Stomach (tissue), 9 donors: ENCODE measurements around the gene TRDMT1. TPM values are rescaled to one million over a fixed set of nuclear protein-coding genes. Genes with fewer than 3 reads are reported as not detected.

Experiments
- DNase-seq, 2 donors: peaks; one replicate each; pipeline versions ENCODE4 v3.0.0 to v3.0.0-alpha.2; 2013 to 2019
- H3K27ac ChIP-seq, 5 donors: fragments of 200-600 bp in 4 of 5; sonication (generic) in 4 of 5; one replicate each; pipeline ENCODE4 v1.5.1; 2013 to 2019; ENCODE audit warnings: mild to moderate bottlenecking in 1 of 5, moderate library complexity in 1 of 5
- H3K27me3 ChIP-seq, 3 donors: fragments of 200-600 bp; sonication (generic); one replicate each; pipeline ENCODE4 v1.5.1; 2017 to 2019; ENCODE audit warnings: mixed run types in 1 of 3
- H3K36me3 ChIP-seq, 4 donors: fragments of 200-600 bp; sonication (generic); 1 replicate in 3 of 4; 2 replicates in 1 of 4; pipeline ENCODE4 v1.5.1; 2016 to 2019
- H3K4me1 ChIP-seq, 4 donors: fragments of 200-600 bp; sonication (generic); one replicate each; pipeline ENCODE4 v1.5.1; 2016 to 2019
- H3K4me3 ChIP-seq, 4 donors: fragments of 200-600 bp; sonication (generic) in 3 of 4; one replicate each; pipeline ENCODE4 v1.5.1; 2016 to 2019; ENCODE audit warnings: mild to moderate bottlenecking in 1 of 4
- H3K9me3 ChIP-seq, 4 donors: fragments of 200-600 bp; sonication (generic); one replicate each; pipeline ENCODE4 v1.5.1; 2016 to 2019
- EP300 ChIP-seq: sonication (generic); formaldehyde crosslinking; IDR thresholded peaks from one replicate; pipeline ENCODE4 v1.6.1; 2017; ENCODE audit warnings: antibody characterized with exemption
- POLR2A ChIP-seq, 4 donors: fragments of 450-650 bp; IDR thresholded peaks; one replicate each; pipeline ENCODE4 v1.6.1; 2016; ENCODE audit warnings: antibody characterized with exemption in 4 of 4, control low read depth in 2 of 4, mild to moderate bottlenecking in 1 of 4, moderate library complexity in 1 of 4
- POLR2AphosphoS5 ChIP-seq, 3 donors: sonication (generic); formaldehyde crosslinking; IDR thresholded peaks; one replicate each; pipeline ENCODE4 v1.6.1; 2016; ENCODE audit warnings: antibody characterized with exemption in 3 of 3
- WGBS, 5 donors: extraction: QIAGEN DNeasy Blood & Tissue Kit in 3 of 5; methylation state at CpG; one replicate each; pipeline versions ENCODE4 v1.1.5 to v1.1.7; 2013 to 2018; 5-methylcytosine and 5-hydroxymethylcytosine counted together
- intact Hi-C: fragments of 100-400 bp; cut with DNase I; formaldehyde crosslinking; loops from one replicate; pipeline ENCODE4 v1.15.1; 2023; ENCODE audit warnings: low total_unique reads
- polyA plus RNA-seq, 3 donors: library from polyadenylated mRNA; stranded (reverse); fragments of 200-250 nt; gene quantifications; one replicate each; pipeline ENCODE4 v1.2.3, GENCODE V29; 2013
- total RNA-seq, 5 donors: library from RNA; depleted of rRNA; stranded (reverse); fragments of >200 nt; gene quantifications; one replicate each; pipeline versions ENCODE4 v1.1.0 to v1.2.3, GENCODE V29; 2014 to 2016
- TF ChIP-seq, protein P1 (sequence below), 7 experiments: fragments of 450-650 bp in 4 of 7; fragments of 200-600 bp in 3 of 7; sonication (generic) in 3 of 7; IDR thresholded peaks; one replicate each; pipeline ENCODE4 v1.5.1; 2016 to 2019; ENCODE audit warnings: antibody characterized with exemption in 7 of 7, control low read depth in 2 of 7, mild to moderate bottlenecking in 1 of 7
- donor health status: healthy with polysubstance abuse.
- donor health status: Bipolar disorder and iron deficiency.
- donor health status: healthy.

TRDMT1 gene
- total and polyA plus RNA-seq, 8 donors: 1.4 to 44.9 (median 4.2) TPM

DNA sequence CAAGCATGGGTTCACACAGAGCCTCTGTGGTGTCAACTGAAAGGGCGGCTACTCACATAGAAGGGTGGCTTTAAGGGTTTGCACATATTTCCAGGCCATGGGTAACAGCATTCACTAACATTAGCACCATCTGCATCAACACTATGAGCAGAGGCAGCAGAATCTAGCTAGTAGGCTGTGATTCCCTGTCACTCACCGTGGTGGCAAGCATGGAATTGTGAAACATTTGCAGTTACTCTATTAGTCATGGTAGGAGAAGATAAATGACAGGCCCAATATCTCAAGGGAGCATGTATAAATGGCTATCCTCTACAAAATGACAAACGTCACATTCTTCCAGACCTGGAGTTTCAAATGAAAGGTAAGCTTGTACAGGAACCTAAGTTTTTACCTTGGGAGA, 39.7 kb downstream of the TRDMT1 start:
- peaks cover 0 to 4% (median 0%) of the 10 kb centered on the region in 4 donors for H3K4me1 ChIP-seq

DNA sequence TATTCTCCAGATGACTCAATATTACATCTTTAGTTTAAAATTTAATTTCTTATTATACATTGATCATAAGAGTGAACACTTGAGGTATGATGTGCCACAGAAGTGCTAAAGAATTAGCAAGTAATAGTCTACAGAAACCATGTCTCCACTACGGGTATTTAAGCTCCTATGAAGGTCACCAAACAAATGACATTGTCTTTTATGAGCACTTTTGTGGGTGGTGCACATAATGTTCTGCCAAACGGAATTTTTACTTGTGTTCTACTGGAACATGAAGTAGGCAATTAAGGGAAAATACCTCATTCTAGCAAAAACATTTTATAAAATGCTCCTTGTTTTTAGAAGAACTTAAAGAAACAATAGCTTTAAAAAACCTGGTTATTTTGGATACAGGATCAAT, 44.4 kb downstream of the TRDMT1 start:
- no peak overlapping the region for H3K4me3 ChIP-seq
- no peak overlapping the region for H3K27ac ChIP-seq
- H3K4me1 ChIP-seq: no peaks in the 10 kb centered on the region
- H3K9me3 ChIP-seq: no peaks in the 10 kb centered on the region
- H3K36me3 ChIP-seq: peaks cover 0 to 4% (median 0%) of the 10 kb centered on the region in 4 donors
- WGBS, 5 donors: 73 to 89% (median 85%) methylated on average over 2 of the region's 2 CpGs
- intact Hi-C loops: no loop called here
- H3K27me3 ChIP-seq: no peaks in the 10 kb centered on the region
- TF ChIP-seq EP300 (no peak), POLR2AphosphoS5 (IDR thresholded peaks at IDR 0.05) (no peak)
- TF ChIP-seq, protein P1, sequence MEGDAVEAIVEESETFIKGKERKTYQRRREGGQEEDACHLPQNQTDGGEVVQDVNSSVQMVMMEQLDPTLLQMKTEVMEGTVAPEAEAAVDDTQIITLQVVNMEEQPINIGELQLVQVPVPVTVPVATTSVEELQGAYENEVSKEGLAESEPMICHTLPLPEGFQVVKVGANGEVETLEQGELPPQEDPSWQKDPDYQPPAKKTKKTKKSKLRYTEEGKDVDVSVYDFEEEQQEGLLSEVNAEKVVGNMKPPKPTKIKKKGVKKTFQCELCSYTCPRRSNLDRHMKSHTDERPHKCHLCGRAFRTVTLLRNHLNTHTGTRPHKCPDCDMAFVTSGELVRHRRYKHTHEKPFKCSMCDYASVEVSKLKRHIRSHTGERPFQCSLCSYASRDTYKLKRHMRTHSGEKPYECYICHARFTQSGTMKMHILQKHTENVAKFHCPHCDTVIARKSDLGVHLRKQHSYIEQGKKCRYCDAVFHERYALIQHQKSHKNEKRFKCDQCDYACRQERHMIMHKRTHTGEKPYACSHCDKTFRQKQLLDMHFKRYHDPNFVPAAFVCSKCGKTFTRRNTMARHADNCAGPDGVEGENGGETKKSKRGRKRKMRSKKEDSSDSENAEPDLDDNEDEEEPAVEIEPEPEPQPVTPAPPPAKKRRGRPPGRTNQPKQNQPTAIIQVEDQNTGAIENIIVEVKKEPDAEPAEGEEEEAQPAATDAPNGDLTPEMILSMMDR (IDR thresholded peaks at IDR 0.05): no peak
- no peak for DNase-seq

More for the DNA sequence above, 39.7 kb downstream of the TRDMT1 start:
- Histone ChIP-seq H3K9me3 (no peaks in the 10 kb centered on the region), H3K27me3 (no peaks in the 10 kb centered on the region), H3K27ac (no peak overlapping the region), H3K4me3 (no peak overlapping the region), H3K36me3 (no peaks in the 10 kb centered on the region)
- intact Hi-C loops: no loop called here
- 63 to 75% (median 64%) methylated on average over 3 of the region's 3 CpGs for WGBS, 5 donors
- no peak for DNase-seq
- TF ChIP-seq, protein P1 (IDR thresholded peaks at IDR 0.05): no peak
- no peak for TF ChIP-seq EP300
- no peak for TF ChIP-seq POLR2AphosphoS5 (IDR thresholded peaks at IDR 0.05)
- TF ChIP-seq POLR2A (IDR thresholded peaks at IDR 0.05): no peak

DNA sequence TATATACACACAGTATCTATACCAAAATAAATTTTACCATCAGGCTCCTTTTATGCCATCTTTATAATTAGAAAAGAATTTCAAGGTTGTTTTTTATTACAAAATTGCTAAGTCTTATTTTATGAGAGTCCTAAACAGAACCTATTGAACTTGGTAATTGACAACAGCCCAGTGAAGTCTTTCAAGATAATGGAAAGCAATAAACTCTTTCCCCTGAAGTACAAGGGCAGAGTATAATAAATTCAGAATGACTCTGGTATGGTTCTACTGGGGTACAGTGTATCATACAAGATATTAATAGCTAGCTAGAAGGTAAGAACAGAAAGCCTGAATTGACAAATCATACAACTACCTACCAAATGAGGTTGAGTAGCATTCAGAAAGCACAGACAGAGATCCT, 45.6 kb downstream of the TRDMT1 start:
- Histone ChIP-seq H3K4me3 (no peak overlapping the region), H3K4me1 (no peaks in the 10 kb centered on the region), H3K36me3 (peaks cover 0 to 4% (median 0%) of the 10 kb centered on the region in 4 donors), H3K27ac (no peak overlapping the region), H3K27me3 (no peaks in the 10 kb centered on the region), H3K9me3 (no peaks in the 10 kb centered on the region)
- TF ChIP-seq, protein P1 (IDR thresholded peaks at IDR 0.05): no peak
- TF ChIP-seq EP300 (no peak), POLR2AphosphoS5 (IDR thresholded peaks at IDR 0.05) (no peak), POLR2A (IDR thresholded peaks at IDR 0.05) (no peak)
- intact Hi-C loops: no loop called here
- no peak for DNase-seq

DNA sequence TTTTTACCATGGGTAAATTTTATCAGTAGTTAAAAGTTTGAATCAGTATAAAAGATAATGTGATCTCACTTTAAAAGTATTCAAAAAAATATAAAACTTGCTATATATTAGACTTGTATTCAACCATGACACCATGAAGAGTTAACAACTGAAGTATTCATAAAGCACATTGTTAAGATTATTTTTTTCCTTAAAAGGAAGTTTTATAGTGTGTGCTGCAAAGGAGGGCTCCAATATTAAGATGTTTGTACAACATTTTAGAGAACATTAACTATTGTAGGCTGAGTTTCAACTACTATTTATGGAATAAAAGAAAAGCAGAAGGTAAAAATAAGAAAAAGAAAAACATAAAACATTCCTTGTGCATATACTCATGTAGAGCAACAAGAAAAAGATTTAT, 47.4 kb downstream of the TRDMT1 start:
- no peaks in the 10 kb centered on the region for H3K9me3 ChIP-seq
- H3K27me3 ChIP-seq: no peaks in the 10 kb centered on the region
- DNase-seq: no peak
- TF ChIP-seq POLR2AphosphoS5 (IDR thresholded peaks at IDR 0.05) (no peak), EP300 (no peak), POLR2A (IDR thresholded peaks at IDR 0.05) (no peak)
- TF ChIP-seq, protein P1 (IDR thresholded peaks at IDR 0.05): no peak
- no peak overlapping the region for H3K4me3 ChIP-seq
- H3K4me1 ChIP-seq: no peaks in the 10 kb centered on the region
- H3K36me3 ChIP-seq: peaks cover 0 to 4% (median 0%) of the 10 kb centered on the region in 4 donors
- intact Hi-C loops: no loop called here
- no peak overlapping the region for H3K27ac ChIP-seq
